Mesothelial cell of epicardium (in vitro differentiated cells): ENCODE data around the gene SRP9. TPM values are rescaled to one million over a fixed set of nuclear protein-coding genes. Genes with fewer than 3 reads are reported as not detected.
"Not testable (repeated sequence)": the region's sequence is repeated elsewhere in the genome, so short reads cannot be mapped to it uniquely, and the experiment has no call there.

Experiments used
- DNase-seq, 2 experiments: peaks; one replicate each; pipeline ENCODE4 v3.0.0; 2021; ENCODE audit warnings: low spot score in 2 of 2; ENCODE audit not compliant: unreplicated experiment in 2 of 2
- H3K27ac Mint-ChIP-seq: 2 replicates; pipeline ENCODE4 v1.8.0; 2021; ENCODE audit warnings: mixed read lengths
- H3K27me3 Mint-ChIP-seq: 2 replicates; pipeline ENCODE4 v1.8.0; 2021; ENCODE audit warnings: low read depth, mixed read lengths
- H3K36me3 Mint-ChIP-seq: 2 replicates; pipeline ENCODE4 v1.8.0; 2021; ENCODE audit warnings: mixed read lengths
- H3K4me1 Mint-ChIP-seq: 2 replicates; pipeline ENCODE4 v1.8.0; 2021; ENCODE audit warnings: mixed read lengths
- H3K4me3 Mint-ChIP-seq: 2 replicates; pipeline ENCODE4 v1.8.0; 2021; ENCODE audit warnings: mild to moderate bottlenecking, moderate library complexity, mixed read lengths
- H3K9me3 Mint-ChIP-seq: 2 replicates; pipeline ENCODE4 v1.8.0; 2021; ENCODE audit warnings: mixed read lengths
- total RNA-seq: library from RNA; stranded (reverse); gene quantifications from 3 replicates; pipeline ENCODE4 v1.2.1, GENCODE V29; 2021
- TF ChIP-seq, protein P1 (sequence below): fragments of 200-600 bp; sonication (generic); IDR thresholded peaks from one replicate; pipeline ENCODE4 v1.5.0; 2021; ENCODE audit warnings: antibody characterized with exemption; ENCODE audit not compliant: unreplicated experiment

Gene SRP9
- total RNA-seq, 1 donor from 2014 or later, result 251 TPM

DNA sequence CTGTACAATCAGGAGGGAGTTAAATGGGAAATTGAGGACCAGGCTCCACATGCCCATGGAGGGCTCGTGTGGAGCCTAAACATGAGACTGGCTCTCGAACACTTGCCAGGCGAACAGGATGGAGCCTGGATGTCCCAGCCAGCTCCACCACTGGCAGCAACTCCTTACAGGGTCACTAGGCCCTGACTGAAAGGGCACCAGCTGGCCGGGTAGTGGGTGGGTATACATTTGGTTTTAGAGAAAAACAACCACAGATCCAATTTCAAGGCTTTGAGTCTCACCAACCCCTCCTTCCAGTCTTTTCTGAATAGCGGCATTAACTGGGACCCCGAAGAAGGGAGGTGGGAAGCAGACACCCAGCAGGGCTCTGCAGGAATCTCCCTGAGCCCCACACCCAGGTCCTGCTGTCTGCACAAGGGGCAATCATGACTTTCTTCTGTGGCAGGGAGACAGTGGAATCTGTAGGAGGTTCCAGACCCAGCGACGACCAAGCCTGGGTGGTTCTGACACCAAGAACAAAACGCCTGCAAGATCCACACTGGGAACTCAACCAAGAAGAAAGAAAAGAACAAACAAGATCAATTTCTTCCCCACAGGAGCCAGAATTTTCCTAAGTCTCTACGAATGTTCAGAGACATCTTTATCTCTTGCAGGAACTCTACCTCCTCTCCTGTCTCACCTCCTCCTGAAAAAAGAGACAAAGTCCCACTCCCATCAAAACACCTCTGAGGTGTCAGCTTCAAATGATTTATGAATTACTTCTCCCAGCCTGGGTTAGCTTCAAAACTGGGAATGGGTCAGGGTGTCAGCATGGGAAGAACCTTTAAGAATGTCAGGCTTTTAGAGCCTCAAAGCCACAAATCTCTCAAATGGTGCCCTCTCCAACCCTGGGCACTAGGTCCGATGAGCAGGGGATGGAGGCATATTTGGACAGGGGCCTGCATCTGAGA is 26.5 kb upstream of the SRP9 start:
- DNase-seq, result no peak
- Mint-ChIP-seq H3K27ac (no peak overlapping the region), H3K4me1 (peaks cover 30% of the 10 kb centered on the region), H3K4me3 (no peak overlapping the region), H3K36me3 (no peaks in the 10 kb centered on the region), H3K9me3 (no peaks in the 10 kb centered on the region), H3K27me3 (no peaks in the 10 kb centered on the region)
- TF ChIP-seq, protein P1, sequence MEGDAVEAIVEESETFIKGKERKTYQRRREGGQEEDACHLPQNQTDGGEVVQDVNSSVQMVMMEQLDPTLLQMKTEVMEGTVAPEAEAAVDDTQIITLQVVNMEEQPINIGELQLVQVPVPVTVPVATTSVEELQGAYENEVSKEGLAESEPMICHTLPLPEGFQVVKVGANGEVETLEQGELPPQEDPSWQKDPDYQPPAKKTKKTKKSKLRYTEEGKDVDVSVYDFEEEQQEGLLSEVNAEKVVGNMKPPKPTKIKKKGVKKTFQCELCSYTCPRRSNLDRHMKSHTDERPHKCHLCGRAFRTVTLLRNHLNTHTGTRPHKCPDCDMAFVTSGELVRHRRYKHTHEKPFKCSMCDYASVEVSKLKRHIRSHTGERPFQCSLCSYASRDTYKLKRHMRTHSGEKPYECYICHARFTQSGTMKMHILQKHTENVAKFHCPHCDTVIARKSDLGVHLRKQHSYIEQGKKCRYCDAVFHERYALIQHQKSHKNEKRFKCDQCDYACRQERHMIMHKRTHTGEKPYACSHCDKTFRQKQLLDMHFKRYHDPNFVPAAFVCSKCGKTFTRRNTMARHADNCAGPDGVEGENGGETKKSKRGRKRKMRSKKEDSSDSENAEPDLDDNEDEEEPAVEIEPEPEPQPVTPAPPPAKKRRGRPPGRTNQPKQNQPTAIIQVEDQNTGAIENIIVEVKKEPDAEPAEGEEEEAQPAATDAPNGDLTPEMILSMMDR, result no peak

DNA sequence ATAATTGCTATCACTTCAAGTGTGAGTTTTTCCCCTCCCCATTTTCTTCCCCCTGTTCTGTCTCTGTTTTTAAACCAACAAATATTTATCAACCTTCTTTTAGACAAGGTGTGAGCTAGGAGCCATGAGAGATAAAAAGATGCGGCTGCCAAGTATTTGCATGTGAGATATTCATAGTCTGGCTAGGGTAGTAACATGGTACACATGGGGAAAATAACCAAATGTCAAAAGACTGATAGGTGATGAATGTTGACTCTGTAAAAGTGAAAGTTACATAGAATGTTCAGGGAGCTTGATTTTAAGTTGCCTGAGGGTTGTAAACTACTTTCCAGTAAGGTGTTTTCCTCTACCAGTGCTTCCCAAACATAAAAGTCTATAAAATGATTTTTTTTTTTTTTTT is 25.4 kb upstream of the SRP9 start:
- no peak overlapping the region for H3K27ac Mint-ChIP-seq
- H3K4me1 Mint-ChIP-seq, result peaks cover 30% of the 10 kb centered on the region
- no peaks in the 10 kb centered on the region for H3K27me3 Mint-ChIP-seq
- TF ChIP-seq, protein P1, result no peak
- H3K9me3 Mint-ChIP-seq, result no peaks in the 10 kb centered on the region
- H3K36me3 Mint-ChIP-seq, result no peaks in the 10 kb centered on the region
- no peak for DNase-seq
- H3K4me3 Mint-ChIP-seq, result no peak overlapping the region

GRCh38 chr1:225754940-225755641 is 22.5 kb upstream of the SRP9 start:
- H3K9me3 Mint-ChIP-seq, result no peaks in the 10 kb centered on the region
- H3K4me3 Mint-ChIP-seq, result no peak overlapping the region
- H3K27me3 Mint-ChIP-seq, result no peaks in the 10 kb centered on the region
- H3K27ac Mint-ChIP-seq, result peak overlapping the region; percentile 71
- peaks cover 47% of the 10 kb centered on the region for H3K4me1 Mint-ChIP-seq
- no peak for DNase-seq
- H3K36me3 Mint-ChIP-seq, result no peaks in the 10 kb centered on the region
- TF ChIP-seq, protein P1, result no peak

DNA sequence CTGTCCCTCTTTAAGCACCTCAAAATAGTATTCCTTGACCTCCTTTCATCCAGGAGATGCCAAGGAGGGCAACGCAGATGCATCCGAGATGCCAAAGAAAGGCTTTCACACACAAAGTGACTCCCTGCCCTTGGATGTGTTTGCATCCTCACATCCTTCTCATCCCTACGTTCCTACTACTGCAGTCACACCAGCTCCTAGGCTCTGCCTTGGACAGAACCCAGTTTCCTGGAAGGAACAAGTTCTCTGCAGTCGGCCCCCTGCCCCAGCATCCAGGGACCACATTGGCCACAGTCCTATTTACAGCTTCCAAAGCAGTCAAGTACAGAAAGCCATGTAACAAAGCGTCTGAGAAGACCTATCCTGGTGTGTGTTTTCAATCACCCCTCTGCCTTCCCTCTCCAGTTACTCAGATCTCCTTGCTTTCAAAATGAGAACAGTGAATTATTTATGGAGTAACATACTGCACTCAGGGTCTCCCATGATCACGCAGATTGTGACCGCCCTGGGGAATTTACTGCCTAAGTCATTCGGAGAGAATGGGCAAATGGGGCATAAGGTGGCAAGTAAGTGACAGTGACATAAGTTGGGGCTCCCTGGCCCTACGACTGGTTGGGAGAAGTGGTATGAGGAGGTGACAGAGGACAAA is 21.8 kb upstream of the SRP9 start:
- TF ChIP-seq, protein P1, result no peak
- DNase-seq, result no peak
- H3K4me1 Mint-ChIP-seq, result peaks cover 48% of the 10 kb centered on the region
- H3K27ac Mint-ChIP-seq, result peak overlapping the region; percentile 71
- no peaks in the 10 kb centered on the region for H3K27me3 Mint-ChIP-seq
- no peaks in the 10 kb centered on the region for H3K9me3 Mint-ChIP-seq
- H3K36me3 Mint-ChIP-seq, result no peaks in the 10 kb centered on the region
- no peak overlapping the region for H3K4me3 Mint-ChIP-seq

GRCh38 chr1:225757927-225758656 is 19.5 kb upstream of the SRP9 start:
- Mint-ChIP-seq H3K27ac (peak overlapping the region; percentile 67), H3K4me3 (no peak overlapping the region)

DNA sequence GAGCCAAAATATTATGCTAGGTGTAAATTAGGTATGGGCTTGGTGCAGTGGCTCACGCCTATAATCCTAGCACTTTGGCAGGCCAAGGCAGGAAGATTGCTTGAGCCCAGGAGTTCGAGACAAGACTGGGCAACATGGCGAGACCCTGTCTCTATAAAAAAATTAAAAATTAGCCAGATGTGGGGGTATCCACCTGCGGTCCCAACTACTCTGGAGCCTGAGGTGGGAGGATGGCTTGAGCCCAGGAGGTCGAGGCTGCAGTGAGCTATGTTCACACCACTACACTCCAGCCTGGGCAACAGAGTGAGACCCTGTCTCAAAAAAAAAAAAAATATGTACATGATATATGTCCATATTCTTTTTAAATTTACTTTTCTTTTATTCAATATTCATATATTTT is 17.7 kb upstream of the SRP9 start:
- H3K36me3 Mint-ChIP-seq, DNase-seq, H3K9me3 Mint-ChIP-seq, H3K27me3 Mint-ChIP-seq, H3K4me3 Mint-ChIP-seq, H3K27ac Mint-ChIP-seq: not testable (repeated sequence)
- peaks cover 73% of the 10 kb centered on the region for H3K4me1 Mint-ChIP-seq

More at GRCh38 chr1:225757927-225758656, 19.5 kb upstream of the SRP9 start:
- Mint-ChIP-seq H3K27me3 (no peaks in the 10 kb centered on the region), H3K36me3 (no peaks in the 10 kb centered on the region), H3K9me3 (no peaks in the 10 kb centered on the region), H3K4me1 (peaks cover 63% of the 10 kb centered on the region)
- TF ChIP-seq, protein P1, result no peak
- no peak for DNase-seq
